Globus pallidus (tissue), 1 donor: ENCODE data around the gene BCAS3.
"Not testable (repeated sequence)": the region's sequence is repeated elsewhere in the genome, so short reads cannot be mapped to it uniquely, and the experiment has no call there.

Source experiments
- DNase-seq: peaks from one replicate; pipeline ENCODE4 v3.0.0-alpha.2; 2015; ENCODE audit warnings: low spot score

Gene BCAS3

DNA sequence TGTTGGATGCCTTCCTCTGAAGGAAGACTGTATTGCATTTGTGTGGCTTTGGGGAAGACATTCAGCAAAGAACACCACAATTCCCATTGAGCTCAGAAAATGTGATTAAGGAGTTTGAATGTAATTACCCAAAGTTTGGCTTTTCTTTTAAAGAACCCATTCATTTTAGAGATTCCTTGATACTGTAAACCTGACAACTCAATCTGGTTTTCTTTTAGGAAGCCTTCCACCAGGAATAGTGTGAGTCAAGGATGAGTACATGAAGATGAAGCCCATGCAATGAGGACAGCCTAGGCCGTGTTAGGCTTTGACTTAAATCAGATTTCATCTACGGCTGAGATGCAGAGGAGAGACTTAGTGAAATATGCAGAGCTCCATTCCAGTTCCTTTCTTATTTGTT lies 450.3 kb downstream of the BCAS3 start:
- DNase-seq, result no peak

DNA sequence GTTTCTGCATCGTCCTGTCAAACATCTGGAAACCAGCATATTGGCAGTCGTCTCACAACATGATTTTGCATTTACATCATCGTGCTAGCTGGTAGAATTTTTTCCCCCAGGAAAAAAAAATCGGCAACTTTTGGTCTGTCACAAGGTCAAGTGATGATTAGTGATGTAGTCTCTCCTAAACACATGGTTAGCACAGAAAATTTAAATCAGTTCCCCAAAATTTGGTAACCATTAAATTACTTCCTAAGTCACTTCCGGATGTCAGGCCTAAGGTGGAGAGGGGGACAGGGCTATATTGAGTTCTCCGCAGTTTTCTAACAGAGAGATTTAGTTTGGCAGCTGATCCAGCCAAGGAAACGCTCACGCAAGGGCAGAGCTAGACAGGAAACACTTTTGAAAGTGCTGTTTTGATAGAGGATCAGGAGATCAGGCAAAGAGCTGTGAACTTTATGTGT lies 451.0 kb downstream of the BCAS3 start:
- DNase-seq, result no peak

GRCh38 chr17:61129267-61130254 lies 451.9 kb downstream of the BCAS3 start:
- no peak for DNase-seq

GRCh38 chr17:61130330-61130729 lies 452.7 kb downstream of the BCAS3 start:
- no peak for DNase-seq

DNA sequence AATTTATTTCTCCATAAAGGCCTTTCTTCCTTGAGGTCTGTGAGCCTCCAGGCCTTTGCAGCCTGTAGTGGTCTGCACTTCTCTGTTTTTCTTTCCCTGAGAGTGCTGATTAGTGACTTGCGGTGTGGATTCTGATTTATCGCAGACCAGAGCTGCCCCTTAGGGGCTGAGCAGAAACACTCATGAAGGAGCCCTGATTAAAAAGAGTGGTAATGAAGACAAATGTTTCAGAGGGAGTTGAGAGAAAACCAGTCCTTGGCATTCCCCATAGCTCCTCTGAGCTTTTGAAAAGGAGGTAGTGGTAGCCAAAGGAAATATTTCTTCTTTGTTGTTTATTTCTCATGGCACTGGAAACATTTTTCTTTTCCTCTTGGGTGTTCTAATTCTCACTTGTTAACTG lies 453.9 kb downstream of the BCAS3 start:
- no peak for DNase-seq

DNA sequence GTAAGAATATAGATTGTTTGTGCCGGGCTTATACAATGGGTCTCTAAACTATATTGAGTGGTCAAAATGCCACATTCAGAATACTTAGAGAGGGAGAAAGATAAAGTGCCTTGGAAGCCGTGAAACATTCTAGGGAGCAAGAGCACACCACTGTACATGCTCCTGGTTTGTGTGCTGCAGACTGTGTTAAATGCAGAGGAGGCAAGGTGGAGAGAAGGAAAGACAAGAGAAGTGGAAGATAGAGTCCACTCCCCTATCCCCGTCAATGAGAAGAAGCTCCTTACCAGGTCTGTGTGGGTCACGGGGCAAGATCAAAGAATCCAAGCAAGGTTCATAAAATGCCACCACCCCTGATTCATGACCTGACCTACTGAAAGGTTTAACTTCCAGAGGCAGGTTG lies 454.9 kb downstream of the BCAS3 start:
- no peak for DNase-seq

DNA sequence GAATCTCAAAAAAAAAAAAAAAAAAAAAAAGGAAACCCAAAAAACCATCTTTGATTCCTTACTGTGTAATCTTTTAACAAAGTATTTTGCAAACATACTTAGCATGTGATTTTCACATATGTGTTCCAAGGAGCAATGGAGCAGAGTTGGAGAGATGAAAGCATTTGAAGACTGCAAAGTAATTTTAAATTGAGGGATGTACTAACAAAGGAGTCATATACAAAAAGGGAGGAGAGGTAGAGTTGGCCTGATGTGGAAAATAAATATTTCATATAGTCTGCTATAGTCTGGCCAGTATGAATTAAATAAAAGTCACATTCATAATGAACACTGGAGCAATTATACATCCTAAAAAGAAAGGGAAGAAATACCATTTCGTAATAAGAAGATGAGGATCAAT lies 456.2 kb downstream of the BCAS3 start:
- no peak for DNase-seq

GRCh38 chr17:61134551-61135235 lies 457.0 kb downstream of the BCAS3 start:
- no peak for DNase-seq

GRCh38 chr17:61135782-61136181 lies 458.1 kb downstream of the BCAS3 start:
- no peak for DNase-seq

DNA sequence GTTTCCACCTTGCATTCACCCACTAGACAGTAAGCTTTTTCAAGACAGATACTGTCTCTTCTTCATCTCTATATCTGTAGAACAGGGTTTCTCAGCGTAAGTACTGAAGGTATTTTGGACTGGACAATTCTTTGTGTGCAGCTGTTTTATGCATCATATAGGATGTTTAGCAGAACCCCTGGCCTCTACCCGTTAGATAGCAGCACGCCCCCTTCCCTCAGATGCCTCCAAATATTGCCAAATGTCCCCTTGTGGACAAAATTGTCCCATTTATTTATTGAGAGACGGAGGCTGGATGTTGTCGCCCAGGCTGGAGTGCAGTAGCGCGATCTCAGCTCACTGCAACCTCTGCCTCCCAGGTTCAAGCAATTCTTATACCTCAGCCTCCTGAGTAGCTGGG lies 458.6 kb downstream of the BCAS3 start:
- DNase-seq, result no peak

DNA sequence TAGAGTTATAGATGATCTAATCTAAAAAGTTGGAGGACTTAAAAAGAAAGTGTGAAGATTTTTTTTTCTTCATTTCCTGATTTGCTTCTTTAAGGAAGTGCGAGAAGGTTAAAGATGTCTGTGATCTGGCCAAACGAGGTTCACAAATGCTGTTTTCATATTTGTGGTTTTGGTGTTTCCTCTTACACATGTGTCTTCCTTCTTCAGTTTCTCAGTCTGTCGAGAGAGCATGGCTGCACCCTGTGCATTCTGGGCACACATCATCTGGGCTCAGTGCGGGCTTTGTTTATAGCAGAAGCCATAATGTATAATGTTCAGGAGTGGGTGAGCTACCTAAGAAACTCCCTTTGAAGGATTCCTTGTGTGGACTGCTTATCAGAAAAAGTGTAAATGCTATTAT lies 461.6 kb downstream of the BCAS3 start:
- no peak for DNase-seq

DNA sequence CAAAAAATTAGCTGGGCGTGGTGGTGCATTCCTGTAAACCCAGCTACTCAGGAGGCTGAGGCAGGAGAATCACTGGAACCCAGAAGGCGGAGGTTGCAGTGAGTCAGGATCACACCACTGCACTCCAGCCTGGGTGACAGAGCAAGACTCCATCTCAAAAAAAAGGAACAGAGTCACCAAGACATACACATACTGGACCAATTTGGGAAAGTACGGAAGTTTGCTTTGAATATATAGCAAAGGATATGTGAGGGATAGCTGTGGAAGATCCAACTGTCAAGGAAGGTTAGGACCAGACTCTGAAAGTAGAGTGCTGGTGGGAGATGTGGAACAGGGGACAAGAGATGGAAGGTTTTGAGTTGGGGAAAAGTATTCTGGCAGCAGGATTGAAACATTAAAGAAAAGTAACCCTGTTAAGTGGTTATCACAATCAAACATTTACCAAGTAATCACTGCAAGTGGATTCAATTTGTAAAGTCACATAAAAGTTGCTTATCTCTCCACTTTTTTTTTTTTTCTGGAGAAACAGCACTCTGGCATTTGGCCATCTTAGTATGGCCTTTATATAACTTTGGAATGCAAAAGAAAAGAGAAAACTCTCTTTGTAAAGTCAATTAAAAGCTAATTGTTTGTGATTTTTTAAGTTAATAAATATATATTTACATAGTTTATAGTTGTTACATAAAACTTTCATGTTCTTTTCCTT lies 462.6 kb downstream of the BCAS3 start:
- no peak for DNase-seq

GRCh38 chr17:61143026-61143425 lies 465.4 kb downstream of the BCAS3 start:
- no peak for DNase-seq

GRCh38 chr17:61144137-61144536 lies 466.5 kb downstream of the BCAS3 start:
- DNase-seq, result no peak

DNA sequence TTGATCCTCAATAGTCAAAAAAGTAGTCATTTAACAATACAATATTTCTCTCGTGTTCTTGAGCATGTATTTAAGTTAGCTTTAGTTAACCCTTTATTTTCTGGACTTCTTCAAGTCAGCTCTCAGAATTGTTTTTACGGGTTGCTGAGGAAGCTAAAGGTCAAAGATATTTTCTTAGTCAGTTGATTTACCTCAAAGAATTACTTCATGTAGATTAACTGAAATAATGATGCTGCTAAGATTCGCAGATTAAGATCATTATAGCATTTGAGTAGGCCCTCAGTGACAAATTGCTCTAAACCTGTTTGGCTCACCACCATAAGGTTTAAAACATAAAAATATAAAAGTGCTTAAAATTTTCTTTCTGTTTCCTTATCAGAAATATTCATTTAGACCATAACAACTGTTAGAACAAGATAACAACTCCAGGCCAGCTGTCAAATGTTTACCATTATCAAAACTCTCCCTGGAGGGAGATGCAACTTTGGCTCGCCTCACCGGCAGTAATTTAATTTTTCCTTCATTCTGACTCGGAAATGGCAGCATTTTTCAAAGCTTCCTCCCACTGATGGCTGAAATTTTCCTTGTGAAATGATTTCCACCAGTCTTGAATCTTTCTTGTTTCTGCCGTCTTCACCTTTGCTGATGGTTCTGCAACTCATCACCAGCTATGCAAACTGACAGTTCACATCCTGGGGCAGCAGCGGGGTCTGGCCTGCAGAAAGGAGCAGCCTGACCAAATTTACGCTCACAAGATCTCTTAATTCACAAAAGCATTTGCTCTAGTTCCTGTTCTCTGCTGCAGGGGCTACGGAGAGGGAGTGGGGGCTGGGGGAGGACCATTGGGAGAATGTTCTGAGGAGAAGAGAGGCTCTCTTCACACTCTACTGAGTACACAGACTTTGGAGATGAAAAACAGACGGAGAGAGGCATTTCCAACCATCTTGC lies 467.2 kb downstream of the BCAS3 start:
- no peak for DNase-seq

GRCh38 chr17:61146833-61147232 lies 469.2 kb downstream of the BCAS3 start:
- not testable (repeated sequence) for DNase-seq

- DNase-seq, result no peak
Measured at GRCh38 chr17:61149106-61149825, 471.6 kb downstream of the BCAS3 start.

DNA sequence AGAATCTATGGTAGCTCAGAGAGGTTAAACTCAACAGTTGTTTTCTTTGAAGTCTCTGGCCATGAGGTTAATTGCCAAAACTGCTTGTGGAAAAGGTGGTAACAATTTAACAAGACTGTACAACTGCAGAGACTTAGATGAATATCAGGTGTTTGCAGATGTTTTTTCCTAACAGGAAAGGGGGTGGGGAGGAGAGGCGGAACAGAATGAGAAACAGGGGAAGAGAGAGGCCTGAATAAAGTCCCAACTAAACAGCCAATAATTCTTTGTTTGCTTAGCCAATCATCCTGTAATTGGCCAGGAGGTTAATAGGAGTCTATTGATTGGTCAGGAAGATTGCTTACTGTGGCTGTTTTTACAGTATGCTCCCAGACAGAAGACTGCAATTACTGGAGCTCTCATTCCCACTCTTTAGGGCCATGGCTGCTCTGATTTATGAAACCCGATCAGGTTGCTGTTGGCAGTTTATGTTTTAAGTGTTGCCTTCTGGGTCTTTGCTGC lies 472.3 kb downstream of the BCAS3 start:
- no peak for DNase-seq

DNA sequence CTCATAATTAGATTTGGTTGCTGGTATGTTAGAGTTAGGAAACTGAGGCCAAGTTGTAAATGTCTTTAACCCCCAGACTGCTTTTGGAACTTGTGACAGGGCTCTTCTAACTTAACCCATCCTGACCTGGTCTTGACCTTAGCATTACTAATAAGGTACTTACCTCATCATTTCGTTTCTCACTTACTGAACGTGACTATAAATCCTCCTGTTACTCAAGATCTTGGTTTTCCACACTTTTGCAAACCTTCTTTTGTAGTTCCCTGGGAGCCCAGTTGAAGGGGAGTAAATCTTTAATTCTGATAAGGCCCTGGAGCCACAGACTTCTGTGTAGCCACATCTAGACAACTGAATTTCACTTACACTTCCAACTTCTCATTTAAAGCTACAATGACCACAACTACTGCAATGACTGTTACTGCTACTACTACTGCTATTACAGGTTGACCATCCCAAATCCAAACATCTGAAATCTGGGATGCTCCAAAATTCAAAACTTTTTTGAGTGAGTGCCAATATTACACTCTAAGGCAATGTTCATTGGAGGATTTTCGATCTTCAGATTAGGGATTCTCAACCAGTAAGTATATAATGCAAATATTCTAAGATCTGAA lies 473.1 kb downstream of the BCAS3 start:
- no peak for DNase-seq

GRCh38 chr17:61152898-61153297 lies 475.2 kb downstream of the BCAS3 start:
- no peak for DNase-seq
